Stimulated activated CD4-positive, alpha-beta T cell treated with anti-CD3 and anti-CD28 coated beads, TNF-alpha, amount 100 ng/mL, for 1 hour (primary cell): ENCODE results near the gene UBTF.
A peak's percentile ranks its signal among the peaks of the same experiment; 100 is the strongest.

ENCODE experiments used
- DNase-seq, 3 donors: peaks; one replicate each; pipeline ENCODE4 v3.0.0-alpha.2; 2020; ENCODE audit warnings: low read depth in 3 of 3, low spot score in 1 of 3

UBTF gene

DNA sequence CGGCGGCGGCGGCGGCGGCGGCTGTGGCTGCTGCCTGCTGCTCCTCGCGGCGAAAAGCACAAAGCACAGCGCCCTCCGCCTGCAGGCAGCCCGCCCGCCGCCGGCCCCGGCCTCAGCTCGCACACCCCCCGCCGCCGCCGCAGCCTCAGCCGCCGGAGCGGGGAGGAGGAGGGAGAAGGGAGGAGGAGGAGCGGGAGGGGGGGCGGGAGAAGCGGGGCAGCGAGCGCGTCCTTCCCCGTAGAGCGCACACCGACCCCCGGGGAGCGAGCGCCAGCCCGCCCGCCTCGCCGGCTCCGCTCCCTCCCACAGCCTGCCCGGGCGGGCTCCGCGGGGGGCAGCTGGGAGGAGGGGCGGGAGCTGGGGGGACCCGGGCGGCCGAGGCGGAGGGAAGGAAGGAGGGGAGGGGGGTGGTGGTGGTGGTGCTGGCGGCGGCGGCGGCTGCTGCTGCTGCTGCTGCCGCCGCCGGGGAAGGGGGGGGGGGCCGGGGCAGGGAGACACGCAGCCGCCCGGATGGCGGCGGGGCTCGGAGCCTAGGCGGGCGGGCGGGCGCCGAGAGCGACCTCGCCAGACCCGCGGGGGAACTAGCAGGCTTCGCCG lies at the start of gene UBTF:
UBTF (minus strand) TSS at position 60 of the 597 bp plus-strand sequence. CDS start 1,446 bp downstream, outside the sequence.
- DNase-seq, result peak in 2 of 3 donors; percentile 53 to 61

DNA sequence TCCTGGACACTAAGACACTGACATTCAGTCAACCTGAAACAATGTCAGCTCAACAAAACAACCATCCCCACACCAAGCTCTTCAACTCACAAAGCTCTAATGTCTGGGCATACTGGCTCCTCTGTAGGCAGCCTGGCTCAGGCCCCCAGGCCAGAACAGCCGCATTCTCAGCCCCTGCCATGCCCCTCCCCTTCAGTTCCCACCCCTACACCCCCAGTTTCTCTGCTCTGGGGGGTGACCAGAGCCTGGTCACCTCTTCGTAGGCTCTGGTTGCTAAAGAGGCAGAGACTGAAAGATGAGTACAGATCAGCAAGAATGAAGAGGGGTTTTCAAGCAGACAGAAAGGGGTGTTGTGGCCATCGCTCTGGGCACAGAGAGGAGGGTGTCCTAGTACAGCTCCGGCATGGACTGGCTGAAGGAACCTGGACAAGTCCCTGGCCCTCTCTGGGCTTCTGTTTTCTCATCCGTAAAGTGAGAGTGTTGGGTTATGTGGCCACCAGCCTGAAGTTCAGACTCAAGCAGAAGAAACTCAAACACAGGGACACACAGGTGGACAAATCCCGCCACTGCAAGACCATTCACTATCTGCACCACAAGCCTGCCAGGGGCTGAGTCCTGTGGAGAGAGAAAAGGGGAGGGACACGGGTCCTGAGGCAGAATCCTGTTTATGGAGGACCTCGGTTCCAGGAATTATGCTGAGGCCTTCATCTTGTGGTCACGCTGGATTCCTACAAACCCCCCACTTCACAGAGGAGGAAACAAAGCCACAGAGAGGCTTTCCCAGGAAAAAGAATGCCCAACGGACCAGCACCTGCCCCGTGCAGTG lies 49.4 kb upstream of the UBTF start:
- DNase-seq, result no peak

DNA sequence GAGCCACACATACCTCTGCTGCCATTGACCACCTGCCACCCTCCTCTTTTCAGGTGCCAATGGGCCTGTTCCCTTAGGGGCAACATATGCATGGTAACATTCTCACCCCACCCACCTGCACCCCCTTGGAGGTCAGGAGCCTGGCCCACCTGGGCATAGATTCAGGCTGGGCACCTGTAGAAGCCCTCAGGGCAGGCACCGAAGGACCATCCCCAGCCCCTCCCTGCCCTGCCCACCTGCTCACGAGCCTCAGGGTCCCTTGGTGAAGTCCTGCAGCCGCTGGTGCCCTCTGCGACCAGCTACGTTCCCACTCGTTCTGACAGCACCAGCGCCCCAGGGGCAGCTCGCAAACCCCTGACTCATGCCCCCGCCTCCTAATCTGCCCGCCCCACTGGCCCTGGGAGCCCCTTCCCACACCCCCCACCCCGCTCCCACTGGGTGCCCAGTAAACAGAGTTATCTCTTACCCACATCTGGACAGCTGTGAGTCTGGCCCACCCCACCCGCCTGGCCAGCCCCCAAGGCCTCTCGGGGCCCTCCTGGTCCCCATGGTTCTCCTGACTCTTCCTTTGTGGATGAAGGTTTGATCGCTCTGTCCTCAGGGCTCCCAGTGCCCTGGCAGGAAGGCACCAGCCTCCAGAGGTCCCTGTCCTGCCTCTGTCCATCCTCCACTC lies 48.5 kb upstream of the UBTF start, which contains the start of gene SLC4A1:
SLC4A1 (minus strand) TSS at position 318 of the 673 bp plus-strand sequence. CDS start 5,269 bp downstream, outside the sequence.
- DNase-seq, result no peak

DNA sequence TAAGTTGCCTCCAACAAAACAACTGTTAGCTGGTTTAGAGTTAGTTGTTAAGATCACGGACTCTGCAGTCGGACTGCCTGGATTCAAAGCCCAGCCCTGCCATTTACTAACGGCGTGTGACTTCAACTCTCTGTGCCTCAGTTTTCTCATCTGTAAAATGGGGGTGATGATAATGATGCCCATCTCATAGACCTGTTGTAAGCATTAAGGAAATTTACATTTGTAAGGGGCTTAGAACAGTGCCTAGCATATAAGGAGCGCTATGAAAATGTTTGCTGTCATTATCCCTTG lies 47.6 kb upstream of the UBTF start:
- no peak for DNase-seq

GRCh38 chr17:44266402-44267164 lies 47.1 kb upstream of the UBTF start:
- no peak for DNase-seq

DNA sequence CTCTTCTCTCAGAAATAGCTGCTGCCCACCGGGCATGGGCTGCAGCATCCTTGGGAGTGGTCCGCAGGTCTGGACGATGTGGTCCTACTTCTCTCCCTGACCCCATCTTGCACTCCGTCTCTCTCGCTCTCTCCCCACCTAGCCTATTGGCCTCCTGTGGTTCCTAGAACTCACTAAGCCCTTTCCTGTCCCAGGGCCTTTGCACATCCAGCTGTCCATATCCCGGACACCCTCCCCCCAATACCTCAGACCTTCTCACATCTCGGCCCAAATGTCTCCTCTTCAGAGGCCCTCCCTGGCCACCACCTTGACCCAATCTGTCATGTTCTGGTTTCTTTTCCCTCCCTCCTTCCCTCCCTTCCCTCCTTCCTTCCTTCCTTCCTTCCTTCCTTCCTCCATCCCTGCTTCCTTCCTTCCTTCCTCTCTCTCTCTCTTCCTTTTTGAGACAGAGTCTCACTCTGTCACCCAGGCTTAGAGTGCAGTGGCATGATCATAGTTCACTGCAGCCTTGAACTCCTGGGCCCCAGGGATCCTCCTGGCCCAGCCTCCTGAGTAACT lies 43.9 kb upstream of the UBTF start:
- no peak for DNase-seq

- no peak for DNase-seq
Observed at GRCh38 chr17:44262654-44263225, 43.3 kb upstream of the UBTF start.

DNA sequence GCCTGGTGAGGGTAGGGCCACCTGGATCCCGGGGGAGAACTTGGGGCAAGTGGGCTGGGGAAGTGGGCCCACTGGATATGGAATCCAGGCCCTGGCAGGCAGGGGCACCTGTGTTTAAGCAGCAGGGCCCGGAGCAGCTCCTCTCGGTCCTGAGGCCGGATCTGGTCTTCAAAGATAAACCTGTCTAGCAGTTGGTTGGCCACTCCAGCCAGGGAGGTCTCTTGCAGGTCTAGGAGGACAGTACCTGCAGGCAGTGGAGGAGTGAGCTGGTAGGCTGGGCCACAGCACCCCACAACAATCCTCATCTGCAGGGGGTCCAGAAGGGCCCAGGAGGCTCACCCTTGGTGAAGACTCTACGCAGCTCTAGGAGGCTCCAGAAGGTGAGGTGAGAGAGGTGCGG lies 40.8 kb upstream of the UBTF start:
- no peak for DNase-seq

DNA sequence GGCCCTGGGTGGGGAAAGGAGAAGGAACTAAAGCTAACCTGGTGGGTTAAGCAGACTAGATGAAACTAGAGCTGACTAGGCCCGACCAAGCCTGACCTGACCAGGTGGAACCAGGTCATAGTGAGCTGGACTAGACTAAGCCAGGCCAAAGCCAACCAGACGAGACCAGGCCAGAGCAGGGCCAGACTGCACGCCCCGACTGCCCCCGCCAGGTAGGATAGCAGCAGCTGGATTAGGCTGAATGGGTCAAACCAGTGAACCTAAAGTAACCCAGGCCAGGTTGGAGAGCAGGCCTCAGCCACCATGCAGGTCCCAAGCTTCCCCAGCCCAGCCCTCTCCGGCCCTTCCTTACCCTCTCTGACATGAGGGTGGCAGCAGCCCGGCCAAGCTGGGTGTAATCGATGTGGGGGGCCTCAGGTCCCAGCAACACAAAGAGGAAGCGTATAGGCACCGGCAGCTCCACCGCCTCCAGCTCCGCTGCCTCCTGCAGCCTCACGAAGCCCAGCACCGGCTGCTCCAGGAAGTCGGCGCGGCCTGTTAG lies 39.4 kb upstream of the UBTF start:
- no peak for DNase-seq

DNA sequence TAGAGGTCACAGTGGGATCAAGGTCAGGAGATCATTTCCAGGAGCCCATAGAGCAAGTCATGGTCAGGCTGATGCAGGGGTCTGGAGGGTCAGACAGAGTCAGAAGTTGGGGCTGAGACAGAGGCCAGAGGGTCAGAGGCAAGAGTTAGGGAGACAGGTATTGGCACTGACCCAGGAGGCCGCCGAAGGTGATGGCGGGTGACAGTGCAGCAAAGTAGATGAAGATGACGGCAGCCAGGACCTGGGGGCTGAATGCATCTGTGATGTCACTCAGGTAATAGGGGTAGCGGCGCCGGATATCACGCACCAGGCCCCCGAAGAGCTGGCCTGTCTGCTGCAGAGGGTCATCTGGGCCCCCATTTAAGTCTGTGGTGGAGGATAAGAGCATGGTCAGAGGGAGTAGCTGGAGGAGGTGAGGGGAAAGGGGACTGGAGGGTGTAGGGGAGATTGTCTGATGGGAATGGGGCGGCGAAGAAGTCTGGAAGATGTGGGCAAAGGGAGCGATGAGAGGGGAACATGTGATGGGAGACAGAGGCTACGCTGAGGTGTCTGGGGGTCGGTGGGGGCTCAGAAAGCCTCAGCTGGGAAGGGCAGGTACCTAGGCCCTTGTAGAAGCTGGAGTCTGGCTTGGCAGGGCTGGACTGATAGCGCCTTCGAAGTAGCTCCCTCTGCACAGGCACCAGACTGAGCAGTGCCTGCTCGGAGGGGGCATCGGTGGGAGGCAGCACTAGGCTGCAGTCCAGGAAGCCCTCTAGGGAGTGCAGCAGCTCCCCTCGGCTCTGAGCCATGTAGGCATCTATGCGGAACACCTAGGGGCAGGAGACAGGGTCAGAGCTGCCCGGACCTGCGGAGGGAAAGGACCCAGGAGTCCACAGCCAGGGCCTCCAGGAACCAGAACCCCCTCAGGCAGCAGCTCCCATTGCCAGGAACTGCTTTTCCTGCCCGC lies 38.6 kb upstream of the UBTF start:
- DNase-seq, result no peak

DNA sequence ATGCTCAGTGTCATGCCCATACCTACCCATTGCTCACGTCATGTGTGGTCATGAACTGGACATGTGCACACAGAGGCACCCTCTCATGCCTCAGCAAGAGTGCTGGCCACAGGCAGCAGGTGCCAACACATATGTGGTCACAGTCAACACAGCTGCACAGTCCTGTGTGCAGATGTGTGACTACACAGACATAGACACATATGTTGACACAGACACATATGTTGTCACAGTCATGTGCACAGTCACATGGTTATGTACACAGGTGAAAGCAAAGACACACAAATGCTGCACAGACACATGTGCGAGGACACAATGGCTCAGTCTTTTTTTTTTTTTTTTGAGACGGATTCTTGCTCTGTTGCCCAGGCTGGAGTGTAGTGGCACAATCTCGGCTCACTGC lies 37.2 kb upstream of the UBTF start:
- DNase-seq, result no peak

GRCh38 chr17:44255915-44256314 lies 36.4 kb upstream of the UBTF start:
- DNase-seq, result no peak

- no peak for DNase-seq
Observed at GRCh38 chr17:44254361-44255095, 35.1 kb upstream of the UBTF start.

DNA sequence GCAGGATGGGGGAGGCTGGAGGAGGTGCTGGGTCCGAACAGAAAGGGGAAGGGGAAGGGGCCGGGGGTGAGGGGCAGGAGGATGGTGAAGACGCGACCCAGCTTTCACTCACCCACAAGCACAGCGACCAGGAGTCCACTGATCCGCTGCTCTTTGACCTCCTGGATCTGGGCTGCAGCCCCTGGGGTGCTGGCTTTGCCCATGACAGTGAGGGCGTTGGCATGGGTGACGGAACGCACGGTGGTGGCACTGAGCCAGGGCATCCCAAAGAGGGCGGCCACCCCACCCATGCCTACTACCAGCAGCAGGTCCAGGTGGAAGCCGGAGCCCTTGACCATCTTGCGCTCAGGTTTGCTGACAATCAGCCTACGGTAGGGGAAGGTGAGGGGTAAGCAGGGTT lies 33.5 kb upstream of the UBTF start:
- no peak for DNase-seq

DNA sequence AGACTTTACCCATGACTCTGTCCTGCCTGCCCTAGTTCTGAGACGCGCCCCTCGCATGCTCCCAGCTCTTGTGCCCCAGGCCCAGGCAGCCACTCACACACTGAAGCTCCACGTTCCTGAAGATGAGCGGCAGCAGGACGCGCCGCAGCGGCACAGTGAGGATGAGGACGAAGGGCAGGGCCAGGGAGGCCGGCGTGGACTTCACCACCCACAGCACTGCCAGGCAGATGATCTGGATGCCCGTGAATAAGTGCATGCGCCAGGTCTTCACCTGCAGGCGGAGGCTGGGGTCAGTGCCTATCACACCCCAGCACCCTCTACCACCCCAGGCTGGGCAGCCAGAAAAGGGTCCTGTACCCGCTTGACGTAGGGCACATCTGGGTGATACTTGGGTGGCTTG lies 31.6 kb upstream of the UBTF start:
- DNase-seq, result no peak

DNA sequence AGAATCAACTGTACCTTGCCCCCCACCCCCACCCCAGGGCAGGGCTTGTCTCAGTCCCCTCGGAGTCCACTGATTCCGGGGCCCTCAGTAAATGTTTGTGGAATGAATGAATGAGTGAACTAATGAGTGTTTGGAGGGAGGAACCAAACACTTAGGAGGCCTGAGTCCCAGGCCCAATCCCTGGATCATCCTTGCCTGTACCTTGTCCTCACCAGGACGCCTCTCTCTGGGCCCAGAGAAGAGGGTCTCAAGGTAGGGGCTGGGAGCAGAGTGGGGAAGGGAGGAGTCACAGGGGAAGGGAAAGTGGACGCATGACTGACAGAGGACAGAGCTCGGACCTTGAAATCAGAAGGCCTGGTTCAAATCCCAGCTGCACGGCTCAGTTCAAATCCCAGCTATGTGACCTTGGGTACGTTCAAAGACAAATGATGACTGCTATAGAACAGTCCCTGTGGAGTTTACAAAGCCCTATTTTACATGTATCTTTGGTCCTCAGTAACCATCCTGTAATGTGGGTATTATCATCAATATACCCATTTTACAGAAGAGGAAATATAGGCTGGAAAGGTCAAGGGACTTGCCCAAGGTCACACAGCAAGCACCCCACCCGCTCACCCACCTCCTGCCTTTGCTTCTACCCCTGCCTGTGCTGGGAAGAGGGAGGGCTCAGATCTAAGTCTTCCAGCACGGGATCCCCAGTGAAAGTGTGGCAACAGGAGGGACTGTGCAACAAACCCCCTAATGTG lies 30.2 kb upstream of the UBTF start:
- DNase-seq, result no peak

GRCh38 chr17:44247876-44248736 lies 28.6 kb upstream of the UBTF start:
- DNase-seq, result no peak
